Epithelial cell of prostate (primary cell): ENCODE results near the gene AUNIP.

Experiments used
- DNase-seq: peaks from one replicate; pipeline ENCODE4 v3.0.0-alpha.2; 2011; ENCODE audit warnings: low read depth, low spot score
- H3K27ac ChIP-seq: fragments of 450-650 bp; 2 replicates; pipeline ENCODE4 v1.5.1; 2017; ENCODE audit warnings: mild to moderate bottlenecking

Gene AUNIP

DNA sequence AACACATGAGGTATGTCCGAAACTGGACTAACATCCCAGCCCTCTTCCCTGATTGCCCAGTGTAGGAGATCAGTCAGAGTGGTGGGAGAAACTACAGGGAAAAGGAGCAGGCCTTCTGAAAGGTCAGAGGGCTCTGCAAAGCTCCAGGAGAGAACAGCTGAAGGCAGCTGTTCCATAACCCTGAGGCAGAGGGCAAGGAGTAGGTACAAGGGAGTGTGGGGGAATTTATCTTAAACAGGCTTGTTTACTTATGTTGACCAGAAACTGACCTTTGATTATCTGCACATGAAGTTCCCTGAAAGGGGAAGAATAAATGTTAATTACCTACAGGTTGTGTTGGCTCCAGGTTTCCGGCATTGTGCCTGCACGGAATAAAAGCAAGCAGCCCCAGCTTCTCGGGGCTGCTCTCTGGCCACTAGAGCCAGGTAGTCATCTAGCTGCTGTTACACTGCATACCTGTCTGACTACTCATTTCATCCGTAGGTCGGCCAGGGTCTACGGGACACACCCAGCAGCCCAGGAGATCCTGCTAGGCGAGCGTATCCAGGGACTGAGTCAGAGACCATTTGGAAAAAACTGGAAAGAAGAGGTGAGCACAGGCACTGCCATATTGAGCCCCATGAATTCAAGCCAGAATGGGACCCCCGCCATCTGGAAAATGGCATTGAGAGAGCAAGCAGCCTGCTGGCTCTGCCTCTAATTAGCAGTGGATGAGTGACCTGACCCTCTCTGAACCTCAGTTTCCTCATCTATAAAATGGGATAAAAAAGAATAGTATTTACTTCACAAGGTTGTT lies 31.2 kb upstream of the AUNIP start:
- peak overlapping the region; percentile 93 for H3K27ac ChIP-seq
- peak; percentile 89 for DNase-seq

DNA sequence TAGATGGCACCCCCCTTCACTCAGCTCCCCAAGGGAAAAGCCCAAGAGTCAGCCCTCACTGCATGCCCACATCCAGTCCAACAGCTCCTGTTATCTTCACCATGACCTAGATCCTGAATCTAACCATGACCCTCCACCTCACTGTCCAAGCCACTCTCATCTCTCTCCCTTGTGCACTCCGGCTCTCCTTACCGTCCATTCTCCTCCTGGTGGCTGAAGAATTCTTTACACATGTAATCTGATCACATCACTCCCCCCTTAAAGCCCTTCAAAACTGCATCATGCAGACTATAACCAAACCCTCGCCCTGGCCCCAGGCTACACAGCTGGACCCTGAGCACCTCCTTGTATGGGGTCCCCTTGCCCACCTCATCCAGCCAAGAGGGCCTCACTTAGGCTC lies 30.2 kb upstream of the AUNIP start:
- H3K27ac ChIP-seq, result peak overlapping the region; percentile 93
- no peak for DNase-seq

DNA sequence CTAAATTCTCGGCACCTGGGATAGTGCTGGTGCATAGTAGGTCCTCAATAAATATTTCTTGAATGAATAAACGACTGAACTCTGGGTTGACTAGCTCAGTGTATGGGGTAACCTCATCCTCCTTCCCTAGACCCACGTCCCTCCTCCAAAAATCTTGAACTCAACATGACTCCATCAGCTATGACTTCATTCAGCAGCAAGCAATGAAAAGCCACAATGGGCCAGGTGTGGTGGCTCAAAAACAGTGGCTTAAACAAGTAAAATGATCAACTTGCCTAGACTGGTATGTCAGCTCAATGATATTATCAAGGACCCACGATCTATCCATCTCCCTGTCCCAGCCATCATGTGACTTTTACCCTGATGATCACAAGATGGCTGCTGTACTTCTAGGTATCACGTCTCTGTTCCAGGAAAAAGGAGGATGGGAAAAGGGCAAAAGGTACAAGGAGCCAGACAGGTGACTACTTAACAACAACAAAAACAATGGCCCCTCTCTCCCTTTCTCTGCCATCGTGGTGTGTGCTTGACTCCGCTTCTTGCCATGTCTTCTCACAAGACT lies 29.2 kb upstream of the AUNIP start:
- DNase-seq, result no peak
- no peak overlapping the region for H3K27ac ChIP-seq

DNA sequence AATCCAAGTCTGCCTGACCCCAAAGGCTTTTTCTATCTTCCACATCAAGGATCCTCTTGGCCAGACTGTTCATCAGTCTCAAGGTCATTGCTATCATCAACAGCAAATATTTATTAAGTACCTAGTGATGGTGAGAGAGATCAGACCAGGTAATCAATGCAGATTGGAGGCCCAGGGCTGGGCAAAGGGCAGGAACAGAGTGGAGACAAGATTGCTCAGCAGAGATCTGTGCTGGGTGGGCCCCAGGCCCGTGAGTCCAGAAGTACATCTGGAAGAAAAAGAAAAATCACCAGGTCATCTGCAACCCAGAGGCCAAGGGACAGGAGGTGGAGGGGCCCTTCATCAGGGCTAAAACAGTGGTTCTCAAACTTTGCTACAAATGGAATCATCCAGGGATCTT lies 26.3 kb upstream of the AUNIP start:
- H3K27ac ChIP-seq, result no peak overlapping the region
- DNase-seq, result no peak

DNA sequence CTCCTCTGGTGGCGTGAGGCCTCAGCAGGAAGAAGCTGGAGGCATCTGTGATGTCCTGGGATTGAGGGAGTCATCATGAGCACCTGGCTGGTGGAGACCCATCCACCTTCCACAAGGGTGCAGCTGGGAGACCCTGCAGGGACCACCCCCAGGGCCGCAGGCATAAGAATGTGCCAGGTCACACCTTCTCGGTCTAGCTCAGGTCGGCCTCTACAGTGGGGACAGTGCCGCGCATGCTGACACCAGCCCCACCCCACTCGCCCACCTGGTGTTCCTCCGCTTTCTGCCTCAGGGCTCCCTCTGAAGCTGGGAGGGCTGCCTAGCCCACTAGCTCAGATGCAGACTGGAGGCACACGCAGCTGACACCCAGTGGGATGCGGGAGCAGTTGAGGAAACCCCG lies 22.0 kb upstream of the AUNIP start:
- H3K27ac ChIP-seq, result no peak overlapping the region
- no peak for DNase-seq

DNA sequence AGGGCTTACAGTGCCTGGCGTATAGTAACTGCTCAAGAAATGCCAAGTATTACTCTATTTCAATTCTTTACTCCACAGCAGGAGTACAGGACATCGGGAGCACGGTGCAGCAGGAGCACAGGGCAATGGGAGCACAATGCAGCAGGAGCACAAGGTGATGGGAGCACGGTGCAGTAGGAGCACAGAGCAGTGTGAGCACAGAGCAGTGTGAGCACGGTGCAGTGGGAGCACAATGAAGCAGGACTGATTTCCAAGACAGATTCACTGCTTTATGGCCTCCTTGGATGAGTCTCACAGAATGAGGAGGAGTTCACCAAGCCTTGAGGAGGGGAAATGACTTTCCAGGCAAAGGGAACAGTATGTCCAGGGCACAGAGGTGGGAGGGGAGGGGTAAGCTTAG lies 21.3 kb upstream of the AUNIP start:
- no peak for DNase-seq
- no peak overlapping the region for H3K27ac ChIP-seq

DNA sequence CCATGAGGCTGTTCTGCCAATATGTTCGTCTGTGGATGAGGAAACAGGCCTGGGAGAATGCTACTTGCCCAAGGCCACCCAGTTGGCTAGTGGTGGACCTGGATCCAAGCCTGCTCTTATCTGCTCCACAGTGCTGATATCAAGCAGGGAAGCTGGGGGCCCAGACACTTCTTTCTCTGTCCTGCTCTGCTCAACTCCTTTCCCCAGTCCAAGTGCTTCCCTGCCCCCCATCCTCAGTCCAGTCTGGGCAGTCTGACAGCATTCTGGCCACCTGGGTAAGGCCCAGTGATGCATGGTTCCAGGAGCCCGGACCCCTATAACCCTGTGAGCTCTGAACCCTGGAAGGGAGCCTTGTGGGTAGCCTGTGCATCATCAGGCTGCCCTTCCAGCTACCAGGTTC lies 20.4 kb upstream of the AUNIP start:
- H3K27ac ChIP-seq, result no peak overlapping the region
- DNase-seq, result no peak

DNA sequence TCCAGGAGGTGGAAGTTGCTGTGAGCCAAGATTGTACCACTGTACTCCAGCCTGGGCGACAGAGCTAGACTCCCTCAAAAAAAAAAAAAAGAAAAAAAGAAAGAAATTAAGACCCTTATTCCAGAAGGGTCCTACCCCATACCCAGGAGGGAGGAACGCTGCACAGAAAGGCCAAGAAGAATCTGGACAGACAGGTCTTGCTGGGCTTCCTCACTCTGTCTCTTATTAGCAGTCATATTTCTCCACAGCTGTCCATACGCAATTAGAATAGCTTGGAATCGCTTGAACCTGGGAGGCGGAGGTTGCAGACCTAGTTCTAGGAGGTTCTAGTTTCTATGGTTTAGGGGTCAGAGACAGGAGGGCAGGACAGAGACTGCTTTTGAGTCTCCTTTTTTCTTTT lies 19.4 kb upstream of the AUNIP start:
- no peak for DNase-seq
- no peak overlapping the region for H3K27ac ChIP-seq

DNA sequence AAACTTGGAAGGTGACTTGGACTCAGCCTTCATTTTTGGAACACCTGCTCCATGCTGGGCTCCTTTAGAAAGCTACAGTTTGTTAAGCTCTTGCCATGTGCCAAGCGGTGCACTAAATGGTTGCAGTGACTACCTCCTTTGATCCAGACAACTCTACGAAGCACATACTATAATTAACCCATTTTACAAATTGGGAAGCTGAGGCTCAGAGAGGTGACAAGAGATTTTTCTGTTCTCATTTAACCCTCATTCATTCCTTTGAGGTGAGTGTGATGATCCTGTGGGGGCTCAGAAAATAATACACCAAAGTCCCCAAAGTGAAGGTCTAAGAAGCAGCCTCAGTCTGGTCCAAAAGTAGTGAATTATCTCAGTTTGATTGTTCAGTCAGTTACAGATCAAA lies 17.9 kb upstream of the AUNIP start:
- no peak for DNase-seq

DNA sequence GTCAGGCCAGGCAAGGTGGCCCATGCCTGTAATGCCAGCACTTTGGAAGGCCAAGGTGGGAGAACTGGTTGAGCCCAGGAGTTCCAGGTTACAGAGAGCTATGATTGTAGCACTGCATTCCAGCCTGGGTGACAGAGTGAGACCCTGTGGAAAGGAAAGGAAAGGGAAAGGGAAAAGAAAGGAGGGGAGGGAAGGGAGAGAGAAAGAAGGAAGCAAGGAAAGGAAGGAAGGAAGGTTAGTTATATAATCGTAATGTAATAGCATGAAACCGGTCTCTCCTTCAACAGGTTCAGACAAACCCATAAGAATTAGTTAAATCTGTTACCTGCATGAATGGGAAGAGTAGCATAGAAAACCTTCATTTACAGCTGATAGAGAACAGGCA lies 17.4 kb upstream of the AUNIP start:
- DNase-seq, result no peak
- H3K27ac ChIP-seq, result peak overlapping the region; percentile 76

More for the DNA sequence above, 17.9 kb upstream of the AUNIP start:
- no peak overlapping the region for H3K27ac ChIP-seq

DNA sequence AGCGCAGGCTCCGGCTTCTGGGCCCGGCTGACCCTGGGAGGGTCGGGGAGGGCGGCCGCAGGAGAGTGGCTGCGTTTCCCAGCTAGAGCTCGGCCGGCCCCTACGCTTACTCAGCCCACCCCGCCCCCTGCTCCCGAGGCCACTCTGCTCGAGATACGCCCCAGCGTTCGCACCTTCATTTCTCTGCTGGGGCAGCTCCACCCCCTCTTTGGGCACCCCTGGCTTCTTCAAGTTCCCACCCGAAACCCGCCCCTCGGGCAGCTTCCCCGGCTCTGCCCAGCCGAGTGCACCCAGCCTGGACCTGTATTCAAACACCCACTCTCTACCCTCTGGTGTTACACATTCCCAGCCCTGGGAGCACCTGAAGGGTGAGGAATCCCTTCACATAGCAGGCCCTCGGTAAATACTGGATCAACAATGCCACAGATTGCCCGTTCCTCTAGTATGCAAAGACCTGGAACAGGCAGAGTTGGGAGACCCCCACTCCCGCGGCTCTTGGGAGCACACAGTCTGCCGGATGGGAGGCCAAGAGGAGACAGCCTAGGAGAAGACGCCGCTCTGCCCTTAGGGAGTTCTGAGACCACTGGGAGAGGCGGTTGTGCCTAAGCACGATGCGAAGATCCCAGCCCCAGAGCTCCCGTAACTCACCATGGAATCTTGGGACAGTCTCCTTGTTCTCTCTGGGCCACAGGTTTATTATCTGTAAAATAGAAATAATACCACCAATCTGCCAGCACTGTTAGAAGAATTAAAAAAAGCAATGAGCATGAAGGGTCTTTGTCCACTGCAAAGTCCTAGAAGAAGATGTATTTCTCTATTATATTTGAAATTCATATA lies 16.8 kb upstream of the AUNIP start:
- peak overlapping the region; percentile 76 for H3K27ac ChIP-seq
- DNase-seq, result no peak

DNA sequence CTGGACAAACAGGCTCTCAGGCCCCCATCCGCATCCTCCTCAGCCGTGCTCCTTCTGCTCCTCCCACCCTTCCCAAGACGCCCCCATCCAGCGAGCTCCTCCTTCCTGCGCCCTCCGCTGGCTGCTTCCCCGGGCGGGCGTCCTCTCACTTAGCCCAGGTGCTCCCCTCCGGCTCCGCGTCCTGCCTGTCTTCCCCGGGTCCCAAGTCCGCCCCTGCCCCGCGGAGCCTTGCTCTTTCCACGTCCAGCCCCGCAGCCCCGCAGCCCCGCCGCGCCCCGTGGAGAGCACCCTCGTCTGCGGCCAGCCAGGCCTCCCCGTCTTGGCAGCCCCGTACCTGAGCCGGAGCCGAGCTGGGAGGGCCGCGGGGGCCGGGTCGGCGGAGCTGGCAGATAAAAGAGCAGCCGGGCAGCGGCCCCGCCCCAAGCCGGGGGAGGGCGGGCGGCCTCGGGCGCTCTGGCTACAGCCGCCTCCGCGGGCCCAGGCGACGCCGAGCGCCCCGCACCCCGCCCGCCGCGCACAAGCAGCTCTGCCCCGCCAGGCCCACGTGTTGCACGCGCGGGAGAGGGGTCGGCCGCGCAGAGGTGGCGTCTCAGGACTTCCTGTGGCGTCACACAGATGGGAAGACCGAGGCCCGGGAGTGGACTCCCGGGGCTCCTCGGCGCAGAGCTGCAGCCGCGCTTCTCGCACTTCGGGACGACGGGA lies 16.0 kb upstream of the AUNIP start, which contains the start of gene PAQR7:
Gene PAQR7 (minus strand): TSS at position 555 of the 702 bp plus-strand sequence. CDS start 11,869 bp downstream, outside the sequence.
- peak within 1 kb of the TSS; percentile 76 for H3K27ac ChIP-seq
- no peak for DNase-seq

DNA sequence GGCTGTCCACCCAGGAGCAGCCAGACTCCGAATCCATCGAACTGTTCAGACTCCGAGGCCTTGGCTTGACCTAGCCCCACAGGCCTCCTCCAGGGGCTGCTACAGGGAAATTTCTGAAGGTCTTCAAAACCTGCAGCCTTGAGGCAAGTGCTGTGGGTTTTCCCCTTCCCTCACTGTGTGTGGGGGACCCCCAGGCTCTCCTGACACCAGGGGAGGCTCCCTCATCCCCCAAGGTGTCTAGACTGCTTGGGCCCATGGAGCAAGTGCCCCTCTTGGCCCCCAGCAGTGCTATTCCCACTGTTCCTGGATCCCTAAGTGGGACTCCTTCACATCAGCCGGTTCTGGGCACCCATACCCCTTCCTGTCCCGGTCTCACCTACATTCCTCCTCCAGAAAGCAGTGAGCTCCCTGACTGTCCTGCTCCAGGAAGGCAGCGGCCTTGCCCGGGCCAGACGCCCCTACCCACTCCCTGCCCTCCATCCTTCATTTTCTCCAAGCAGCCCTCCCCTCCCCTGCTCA lies 15.4 kb upstream of the AUNIP start:
- no peak for DNase-seq
- H3K27ac ChIP-seq, result peak overlapping the region; percentile 76

DNA sequence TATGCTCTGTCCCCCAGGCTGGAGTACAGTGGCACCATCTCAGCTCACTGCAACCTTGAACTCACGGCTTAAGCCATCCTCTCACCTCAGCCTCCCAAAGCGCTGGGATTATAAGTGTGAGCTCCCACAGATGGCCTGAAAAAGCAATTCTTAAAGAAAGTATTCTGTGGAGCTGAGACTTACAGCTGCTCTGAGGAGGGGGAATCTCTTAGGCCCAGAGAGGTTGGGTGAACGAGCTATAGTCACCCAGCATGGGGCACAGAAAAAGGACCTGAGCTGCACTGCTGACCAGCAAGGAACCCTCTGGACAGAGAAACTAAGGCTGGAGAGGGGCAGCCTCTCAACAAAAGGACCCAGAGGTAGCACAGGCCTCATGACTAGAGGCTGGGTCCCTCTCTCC lies 15.0 kb upstream of the AUNIP start:
- DNase-seq, result no peak
- peak overlapping the region; percentile 76 for H3K27ac ChIP-seq

DNA sequence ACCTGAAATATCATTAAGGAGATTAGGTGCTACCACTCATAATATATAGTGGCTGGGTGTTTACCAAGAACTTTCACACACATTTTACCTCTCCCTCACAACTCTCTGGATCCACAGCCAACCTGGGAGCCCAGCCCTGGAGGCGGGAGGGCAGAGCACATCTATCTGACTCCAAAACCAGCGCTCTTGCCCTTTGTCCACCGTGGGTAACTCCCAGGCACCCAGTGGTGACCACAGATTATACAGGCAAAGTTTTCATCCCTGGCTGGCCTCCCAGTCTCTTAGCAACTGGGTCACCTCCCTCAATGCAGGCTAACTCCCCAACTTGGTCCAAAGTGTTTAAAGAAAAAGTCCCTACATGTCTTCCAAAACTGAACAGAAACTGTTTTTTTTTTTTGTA lies 13.9 kb upstream of the AUNIP start:
- H3K27ac ChIP-seq, result no peak overlapping the region
- no peak for DNase-seq

DNA sequence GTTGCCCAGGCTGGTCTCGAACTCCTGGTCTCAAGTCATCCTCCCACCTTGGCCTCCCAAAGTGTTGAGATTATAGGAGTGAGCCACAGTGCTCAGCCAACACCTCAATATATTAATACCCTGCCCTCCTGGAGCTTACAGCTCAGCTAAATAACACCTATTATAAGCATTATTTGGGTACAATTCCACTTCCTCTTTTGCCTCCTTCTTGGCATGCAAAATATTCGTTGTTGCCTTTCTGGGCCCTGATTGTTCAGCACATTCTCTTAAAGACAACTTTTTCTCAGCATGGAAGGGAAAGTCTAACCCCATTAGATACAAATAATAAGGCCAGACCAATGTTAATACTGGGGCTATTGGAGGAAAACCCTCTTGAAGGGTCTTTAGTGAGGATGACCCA lies 13.5 kb upstream of the AUNIP start:
- H3K27ac ChIP-seq, result no peak overlapping the region
- DNase-seq, result no peak

DNA sequence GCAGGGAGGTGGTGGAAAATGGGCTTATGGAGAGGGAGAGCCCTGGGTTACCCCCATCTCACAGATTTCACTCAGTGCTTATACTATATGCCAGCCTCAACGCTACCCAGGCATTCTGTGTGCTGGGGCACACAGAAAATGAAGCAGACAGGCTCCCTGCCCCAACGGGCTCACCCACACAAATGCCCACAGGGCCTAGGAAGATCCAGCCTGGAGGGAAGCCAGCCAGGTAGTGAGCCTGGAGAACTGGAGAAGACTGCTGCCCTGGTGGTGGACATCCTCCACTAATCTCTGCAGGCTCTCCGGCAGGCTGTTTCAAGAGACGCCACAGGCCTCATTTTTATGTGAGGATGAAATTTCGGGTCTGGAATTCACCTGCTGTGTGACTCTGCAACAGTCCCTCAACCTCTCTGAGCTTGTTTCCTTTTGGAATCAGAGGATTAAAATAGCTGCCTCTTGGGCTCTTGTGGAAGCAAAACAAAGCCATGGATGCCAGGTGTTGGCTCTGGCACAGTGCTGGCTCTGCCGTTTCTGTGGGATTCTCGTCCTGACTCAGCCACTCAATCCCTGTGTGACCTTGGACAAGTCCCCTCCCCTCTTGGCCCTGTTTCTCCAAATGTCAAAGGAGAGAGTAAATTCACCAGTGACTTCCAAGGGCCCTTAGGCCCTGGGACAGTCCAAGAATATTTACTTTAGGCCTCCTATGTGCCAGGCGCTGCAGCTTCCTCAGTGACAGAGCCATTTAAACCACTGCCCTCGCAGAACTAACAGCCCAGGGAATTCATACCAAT lies 12.6 kb upstream of the AUNIP start:
- no peak for DNase-seq
- H3K27ac ChIP-seq, result peak overlapping the region; percentile 42

DNA sequence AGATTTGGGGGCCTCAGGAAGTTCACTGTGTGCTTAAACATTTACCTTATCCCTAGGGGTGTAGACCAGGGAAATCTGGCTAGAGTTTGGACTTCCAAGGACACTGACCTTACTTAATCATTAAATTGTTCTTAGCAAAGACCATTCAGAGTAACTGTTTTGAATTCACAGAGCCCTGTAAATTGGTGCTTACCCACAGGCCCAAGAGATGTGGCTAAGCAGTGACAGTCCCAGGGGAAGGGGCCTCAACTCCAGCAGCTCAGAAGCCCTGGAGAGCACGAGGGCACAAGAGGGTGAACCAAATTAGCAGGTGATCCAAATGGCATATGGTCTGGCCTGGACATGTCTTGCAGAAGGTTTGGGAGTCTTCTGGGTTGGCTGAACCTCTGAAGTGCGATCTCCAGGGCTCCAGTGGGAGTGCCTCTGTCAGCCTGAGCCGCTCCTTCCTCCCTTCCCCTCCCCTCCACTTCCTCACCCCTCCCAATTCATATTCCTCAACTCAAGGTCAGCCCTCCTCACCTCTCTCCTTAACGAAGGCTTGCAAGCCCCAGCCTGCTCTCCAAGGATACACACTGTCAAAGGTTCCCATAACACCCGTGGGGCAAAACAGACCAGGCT lies 11.9 kb upstream of the AUNIP start:
- DNase-seq, result peak; percentile 26
- peak overlapping the region; percentile 42 for H3K27ac ChIP-seq

DNA sequence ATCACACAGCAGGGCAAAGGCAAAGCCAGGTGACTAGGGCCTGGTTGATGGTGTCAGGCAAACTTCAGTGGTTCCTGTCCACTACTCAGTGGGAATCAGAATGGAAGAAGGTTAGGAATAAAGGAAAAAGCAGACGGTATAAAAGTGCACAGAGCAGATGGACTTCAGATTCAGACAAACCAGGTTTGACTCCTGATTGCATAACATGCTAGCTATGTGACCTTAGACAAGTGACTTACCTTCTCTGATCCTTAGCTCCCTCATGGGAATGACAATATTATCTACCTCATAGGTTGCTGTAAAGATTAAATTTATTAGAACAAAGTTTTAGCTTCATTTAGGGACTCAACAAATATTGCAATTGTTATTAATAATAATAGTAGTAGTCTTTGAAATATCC lies 11.4 kb upstream of the AUNIP start:
- H3K27ac ChIP-seq, result no peak overlapping the region
- DNase-seq, result no peak
